ENCODE measurements around the gene PHC2. TPM values are rescaled to one million over a fixed set of nuclear protein-coding genes. Genes with fewer than 3 reads are reported as not detected.

The PHC2 gene
- total RNA-seq, 6 experiments from 2014 or later: 49.3 to 86.5 (median 66.8) TPM

GRCh38 chr1:33460144-33460543, 29.2 kb upstream of the PHC2 start:
- TF ChIP-seq CTCF (IDR thresholded peaks at IDR 0.05) (no peak), POLR2A (IDR thresholded peaks at IDR 0.05) (no peak)
- H3K9me3 ChIP-seq: no peaks in the 10 kb centered on the region
- H3K4me1 ChIP-seq: no peaks in the 10 kb centered on the region
- no peak overlapping the region for H3K27ac ChIP-seq
- 100% methylated on average over 1 of the region's 3 CpGs for WGBS (ENCODE audit: insufficient coverage, low coverage, low lambda C conversion rate, missing lambda C conversion rate)
- intact Hi-C loops (cut with DNase I): loop anchor here in 1 of 2 donors (10.0 kb wide), 1 partner anchor 165 kb away; no protein-coding TSS in a partner anchor
- H3K36me3 ChIP-seq: no peaks in the 10 kb centered on the region
- no peak for DNase-seq
- H3K27me3 ChIP-seq: no peaks in the 10 kb centered on the region
- no peak for ATAC-seq
- H3K4me3 ChIP-seq: no peak overlapping the region

- DNase-seq (no peak), ATAC-seq (no peak)
- intact Hi-C loops (cut with DNase I): loop anchor here (10.0 kb wide), 1 partner anchor 165 kb away; no protein-coding TSS in a partner anchor
- H3K4me3 ChIP-seq: no peak overlapping the region
- H3K27ac ChIP-seq: no peak overlapping the region
- no peaks in the 10 kb centered on the region for H3K27me3 ChIP-seq
- WGBS (ENCODE audit: insufficient coverage, low coverage, low lambda C conversion rate, missing lambda C conversion rate): 59% methylated on average over 4 of the region's 4 CpGs
- no peaks in the 10 kb centered on the region for H3K36me3 ChIP-seq
- TF ChIP-seq CTCF (IDR thresholded peaks at IDR 0.05) (no peak), POLR2A (IDR thresholded peaks at IDR 0.05) (no peak)
- H3K4me1 ChIP-seq: no peaks in the 10 kb centered on the region
- no peaks in the 10 kb centered on the region for H3K9me3 ChIP-seq
Observed at GRCh38 chr1:33459691-33460090, 28.8 kb upstream of the PHC2 start.

GRCh38 chr1:33456502-33456886, 25.6 kb upstream of the PHC2 start:
- H3K27ac ChIP-seq: no peak overlapping the region
- TF ChIP-seq CTCF (IDR thresholded peaks at IDR 0.05) (no peak), POLR2A (IDR thresholded peaks at IDR 0.05) (no peak)
- intact Hi-C loops (cut with DNase I): loop anchor here in 1 of 2 donors (10.0 kb wide), 1 partner anchor 162 kb away; no protein-coding TSS in a partner anchor
- ATAC-seq: no peak
- no peak for DNase-seq
- no peak overlapping the region for H3K4me3 ChIP-seq
- no peaks in the 10 kb centered on the region for H3K27me3 ChIP-seq
- 76% methylated on average over 5 of the region's 6 CpGs for WGBS (ENCODE audit: insufficient coverage, low coverage, low lambda C conversion rate, missing lambda C conversion rate)
- H3K4me1 ChIP-seq: no peaks in the 10 kb centered on the region
- no peaks in the 10 kb centered on the region for H3K9me3 ChIP-seq
- H3K36me3 ChIP-seq: no peaks in the 10 kb centered on the region

GRCh38 chr1:33455539-33456501, 24.9 kb upstream of the PHC2 start:
- TF ChIP-seq POLR2A (IDR thresholded peaks at IDR 0.05) (no peak), CTCF (IDR thresholded peaks at IDR 0.05) (peak; percentile 41 to 60 (median 52))
- Histone ChIP-seq H3K27ac (no peak overlapping the region), H3K4me3 (no peak overlapping the region), H3K4me1 (no peaks in the 10 kb centered on the region), H3K9me3 (no peaks in the 10 kb centered on the region), H3K36me3 (no peaks in the 10 kb centered on the region), H3K27me3 (no peaks in the 10 kb centered on the region)
- WGBS (ENCODE audit: insufficient coverage, low coverage, low lambda C conversion rate, missing lambda C conversion rate): 41% methylated on average over 7 of the region's 8 CpGs
- no peak for DNase-seq
- ATAC-seq: peak; percentile 81 to 94 (median 90)
- intact Hi-C loops (cut with DNase I): loop anchor here in 1 of 2 donors (10.0 kb wide), 1 partner anchor 161 kb away; no protein-coding TSS in a partner anchor
